Measurements from ENCODE around the gene PLEKHG2.

DNA sequence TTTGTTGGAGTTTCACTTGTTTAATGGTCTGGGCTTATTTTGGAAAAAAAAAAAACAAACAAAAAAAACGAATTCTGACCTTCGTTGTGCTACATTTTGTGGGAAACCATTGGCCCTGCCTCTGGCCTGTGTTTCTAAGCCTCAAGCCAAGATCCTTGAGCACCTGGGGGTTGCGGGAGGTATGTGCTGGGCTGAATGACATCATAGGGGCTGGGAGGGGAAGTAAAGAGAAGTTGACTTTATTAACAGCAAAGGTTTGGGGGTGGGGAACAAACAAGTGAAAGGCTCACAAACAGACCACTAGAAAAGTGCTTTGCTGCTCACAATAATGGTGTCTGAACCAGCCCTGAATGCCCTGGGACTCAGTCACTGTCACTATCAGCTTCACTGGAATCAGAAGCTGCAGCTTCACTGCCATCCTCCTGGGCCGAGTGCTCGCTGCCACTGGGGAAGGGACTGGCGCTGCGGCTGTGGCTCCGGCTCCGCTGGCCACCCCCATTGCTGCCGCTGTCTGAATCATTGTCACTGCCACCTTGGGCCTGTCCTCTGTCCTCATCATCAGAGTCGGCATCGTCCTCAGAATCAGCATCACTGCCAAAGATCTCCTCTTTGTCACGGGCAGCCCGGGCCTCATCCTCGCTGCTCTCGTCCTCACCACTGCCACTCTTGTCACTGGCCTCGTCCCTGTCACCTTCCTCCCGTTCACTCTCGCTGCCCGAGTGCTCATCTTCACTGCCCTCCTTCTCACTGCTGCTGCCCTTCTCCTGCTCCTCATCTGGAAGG, 26.6 kb upstream of the PLEKHG2 start:
- TF ChIP-seq, protein P1, sequence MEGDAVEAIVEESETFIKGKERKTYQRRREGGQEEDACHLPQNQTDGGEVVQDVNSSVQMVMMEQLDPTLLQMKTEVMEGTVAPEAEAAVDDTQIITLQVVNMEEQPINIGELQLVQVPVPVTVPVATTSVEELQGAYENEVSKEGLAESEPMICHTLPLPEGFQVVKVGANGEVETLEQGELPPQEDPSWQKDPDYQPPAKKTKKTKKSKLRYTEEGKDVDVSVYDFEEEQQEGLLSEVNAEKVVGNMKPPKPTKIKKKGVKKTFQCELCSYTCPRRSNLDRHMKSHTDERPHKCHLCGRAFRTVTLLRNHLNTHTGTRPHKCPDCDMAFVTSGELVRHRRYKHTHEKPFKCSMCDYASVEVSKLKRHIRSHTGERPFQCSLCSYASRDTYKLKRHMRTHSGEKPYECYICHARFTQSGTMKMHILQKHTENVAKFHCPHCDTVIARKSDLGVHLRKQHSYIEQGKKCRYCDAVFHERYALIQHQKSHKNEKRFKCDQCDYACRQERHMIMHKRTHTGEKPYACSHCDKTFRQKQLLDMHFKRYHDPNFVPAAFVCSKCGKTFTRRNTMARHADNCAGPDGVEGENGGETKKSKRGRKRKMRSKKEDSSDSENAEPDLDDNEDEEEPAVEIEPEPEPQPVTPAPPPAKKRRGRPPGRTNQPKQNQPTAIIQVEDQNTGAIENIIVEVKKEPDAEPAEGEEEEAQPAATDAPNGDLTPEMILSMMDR (IDR thresholded peaks at IDR 0.05) = no peak
- TF ChIP-seq POLR2A (IDR thresholded peaks at IDR 0.05) = no peak
